ENCODE data around the gene APBA3.
"Not testable (repeated sequence)": the region's sequence is repeated elsewhere in the genome, so short reads cannot be mapped to it uniquely, and the experiment has no call there.

DNA sequence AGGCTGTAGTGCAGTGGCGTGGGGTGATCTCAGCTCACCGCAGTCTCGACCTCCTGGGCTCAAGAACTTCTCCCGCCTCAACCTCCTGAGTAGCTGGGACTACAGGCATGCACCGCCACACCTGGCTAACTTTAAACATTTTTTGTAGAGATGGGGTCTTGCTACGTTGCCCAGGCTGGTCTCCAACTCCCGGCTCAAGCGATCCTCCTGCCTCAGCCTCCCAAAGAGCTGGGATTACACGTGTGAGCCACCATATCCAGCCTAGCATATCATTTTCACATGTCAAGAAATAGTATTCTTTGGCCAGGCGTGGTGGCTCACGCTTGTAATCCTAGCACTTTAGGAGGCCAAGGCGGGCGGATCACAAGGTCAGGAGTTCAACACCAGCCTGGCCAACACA is 3.2 kb downstream of the APBA3 start:
- TF ChIP-seq, protein P1, sequence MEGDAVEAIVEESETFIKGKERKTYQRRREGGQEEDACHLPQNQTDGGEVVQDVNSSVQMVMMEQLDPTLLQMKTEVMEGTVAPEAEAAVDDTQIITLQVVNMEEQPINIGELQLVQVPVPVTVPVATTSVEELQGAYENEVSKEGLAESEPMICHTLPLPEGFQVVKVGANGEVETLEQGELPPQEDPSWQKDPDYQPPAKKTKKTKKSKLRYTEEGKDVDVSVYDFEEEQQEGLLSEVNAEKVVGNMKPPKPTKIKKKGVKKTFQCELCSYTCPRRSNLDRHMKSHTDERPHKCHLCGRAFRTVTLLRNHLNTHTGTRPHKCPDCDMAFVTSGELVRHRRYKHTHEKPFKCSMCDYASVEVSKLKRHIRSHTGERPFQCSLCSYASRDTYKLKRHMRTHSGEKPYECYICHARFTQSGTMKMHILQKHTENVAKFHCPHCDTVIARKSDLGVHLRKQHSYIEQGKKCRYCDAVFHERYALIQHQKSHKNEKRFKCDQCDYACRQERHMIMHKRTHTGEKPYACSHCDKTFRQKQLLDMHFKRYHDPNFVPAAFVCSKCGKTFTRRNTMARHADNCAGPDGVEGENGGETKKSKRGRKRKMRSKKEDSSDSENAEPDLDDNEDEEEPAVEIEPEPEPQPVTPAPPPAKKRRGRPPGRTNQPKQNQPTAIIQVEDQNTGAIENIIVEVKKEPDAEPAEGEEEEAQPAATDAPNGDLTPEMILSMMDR (IDR thresholded peaks at IDR 0.05) = not testable (repeated sequence)
- not testable (repeated sequence) for TF ChIP-seq POLR2A (IDR thresholded peaks at IDR 0.05)

Data from adrenal gland (tissue), 5 donors.